ENCODE results near the gene LECT2. TPM values are rescaled to one million over a fixed set of nuclear protein-coding genes. Genes with fewer than 3 reads are reported as not detected.

Gene LECT2
- total RNA-seq, 1 donor from 2014 or later: not detected

- Mint-ChIP-seq H3K27ac (no peak overlapping the region), H3K27me3 (peaks cover 3% of the 10 kb centered on the region), H3K4me1 (no peaks in the 10 kb centered on the region), H3K4me3 (no peak overlapping the region), H3K9me3 (no peaks in the 10 kb centered on the region), H3K36me3 (ENCODE audit: low read depth) (no peaks in the 10 kb centered on the region)
- intact Hi-C loops (cut with micrococcal nuclease): no loop called here
- DNase-seq: no peak
Observed at GRCh38 chr5:135942202-135942771, 12.5 kb downstream of the LECT2 start.

GRCh38 chr5:135941711-135942110, 13.1 kb downstream of the LECT2 start:
- H3K36me3 Mint-ChIP-seq (ENCODE audit: low read depth): no peaks in the 10 kb centered on the region
- intact Hi-C loops (cut with micrococcal nuclease): no loop called here
- no peak overlapping the region for H3K27ac Mint-ChIP-seq
- H3K9me3 Mint-ChIP-seq: no peaks in the 10 kb centered on the region
- no peak overlapping the region for H3K4me3 Mint-ChIP-seq
- peaks cover 5% of the 10 kb centered on the region for H3K27me3 Mint-ChIP-seq
- DNase-seq: no peak
- no peaks in the 10 kb centered on the region for H3K4me1 Mint-ChIP-seq

GRCh38 chr5:135937245-135937911, 17.4 kb downstream of the LECT2 start:
- Mint-ChIP-seq H3K4me3 (no peak overlapping the region), H3K9me3 (no peaks in the 10 kb centered on the region)

GRCh38 chr5:135934939-135935338, 19.8 kb downstream of the LECT2 start:
- no peak overlapping the region for H3K4me3 Mint-ChIP-seq
- H3K4me1 Mint-ChIP-seq: no peaks in the 10 kb centered on the region
- H3K27me3 Mint-ChIP-seq: peaks cover 30% of the 10 kb centered on the region
- H3K36me3 Mint-ChIP-seq (ENCODE audit: low read depth): no peaks in the 10 kb centered on the region
- no peak overlapping the region for H3K27ac Mint-ChIP-seq
- no peaks in the 10 kb centered on the region for H3K9me3 Mint-ChIP-seq
- no peak for DNase-seq
- intact Hi-C loops (cut with micrococcal nuclease): no loop called here

More at GRCh38 chr5:135937245-135937911, 17.4 kb downstream of the LECT2 start:
- Mint-ChIP-seq H3K27me3 (peaks cover 16% of the 10 kb centered on the region), H3K36me3 (ENCODE audit: low read depth) (no peaks in the 10 kb centered on the region), H3K27ac (no peak overlapping the region), H3K4me1 (no peaks in the 10 kb centered on the region)
- DNase-seq: no peak
- intact Hi-C loops (cut with micrococcal nuclease): no loop called here

GRCh38 chr5:135930949-135931295, 23.9 kb downstream of the LECT2 start:
- no peak for DNase-seq
- H3K27me3 Mint-ChIP-seq: peaks cover 49% of the 10 kb centered on the region
- no peaks in the 10 kb centered on the region for H3K36me3 Mint-ChIP-seq (ENCODE audit: low read depth)
- H3K9me3 Mint-ChIP-seq: no peaks in the 10 kb centered on the region
- intact Hi-C loops (cut with micrococcal nuclease): no loop called here
- no peak overlapping the region for H3K4me3 Mint-ChIP-seq
- no peak overlapping the region for H3K27ac Mint-ChIP-seq
- H3K4me1 Mint-ChIP-seq: no peaks in the 10 kb centered on the region

GRCh38 chr5:135930029-135930948, 24.5 kb downstream of the LECT2 start:
- no peak overlapping the region for H3K27ac Mint-ChIP-seq
- H3K9me3 Mint-ChIP-seq: no peaks in the 10 kb centered on the region
- H3K36me3 Mint-ChIP-seq (ENCODE audit: low read depth): no peaks in the 10 kb centered on the region
- H3K4me1 Mint-ChIP-seq: no peaks in the 10 kb centered on the region
- DNase-seq: no peak
- H3K4me3 Mint-ChIP-seq: no peak overlapping the region
- peaks cover 50% of the 10 kb centered on the region for H3K27me3 Mint-ChIP-seq
- intact Hi-C loops (cut with micrococcal nuclease): no loop called here

- H3K27ac Mint-ChIP-seq: no peak overlapping the region
- no peaks in the 10 kb centered on the region for H3K9me3 Mint-ChIP-seq
- no peaks in the 10 kb centered on the region for H3K4me1 Mint-ChIP-seq
- intact Hi-C loops (cut with micrococcal nuclease): no loop called here
- no peak overlapping the region for H3K4me3 Mint-ChIP-seq
- H3K27me3 Mint-ChIP-seq: peaks cover 26% of the 10 kb centered on the region
- no peaks in the 10 kb centered on the region for H3K36me3 Mint-ChIP-seq (ENCODE audit: low read depth)
- DNase-seq: no peak
Observed at GRCh38 chr5:135921388-135921787, 33.4 kb downstream of the LECT2 start.

GRCh38 chr5:135920199-135920598, 34.6 kb downstream of the LECT2 start:
- Mint-ChIP-seq H3K27ac (no peak overlapping the region), H3K4me3 (no peak overlapping the region), H3K27me3 (peaks cover 20% of the 10 kb centered on the region), H3K9me3 (no peaks in the 10 kb centered on the region), H3K4me1 (no peaks in the 10 kb centered on the region), H3K36me3 (ENCODE audit: low read depth) (no peaks in the 10 kb centered on the region)
- intact Hi-C loops (cut with micrococcal nuclease): no loop called here
- no peak for DNase-seq

GRCh38 chr5:135916638-135917263, 38.0 kb downstream of the LECT2 start:
- intact Hi-C loops (cut with micrococcal nuclease): no loop called here
- no peaks in the 10 kb centered on the region for H3K36me3 Mint-ChIP-seq (ENCODE audit: low read depth)
- no peak overlapping the region for H3K27ac Mint-ChIP-seq
- no peaks in the 10 kb centered on the region for H3K9me3 Mint-ChIP-seq
- no peak for DNase-seq
- peaks cover 12% of the 10 kb centered on the region for H3K27me3 Mint-ChIP-seq
- H3K4me1 Mint-ChIP-seq: no peaks in the 10 kb centered on the region
- H3K4me3 Mint-ChIP-seq: no peak overlapping the region

- H3K27ac Mint-ChIP-seq: no peak overlapping the region
Observed at GRCh38 chr5:135915466-135916001, 39.2 kb downstream of the LECT2 start.

GRCh38 chr5:135913713-135914626, 40.8 kb downstream of the LECT2 start:
- H3K27ac Mint-ChIP-seq: no peak overlapping the region
- DNase-seq: no peak
- peaks cover 15% of the 10 kb centered on the region for H3K27me3 Mint-ChIP-seq
- no peak overlapping the region for H3K4me3 Mint-ChIP-seq
- no peaks in the 10 kb centered on the region for H3K9me3 Mint-ChIP-seq
- no peaks in the 10 kb centered on the region for H3K36me3 Mint-ChIP-seq (ENCODE audit: low read depth)
- intact Hi-C loops (cut with micrococcal nuclease): no loop called here
- H3K4me1 Mint-ChIP-seq: no peaks in the 10 kb centered on the region

More at GRCh38 chr5:135915466-135916001, 39.2 kb downstream of the LECT2 start:
- no peak for DNase-seq
- H3K27me3 Mint-ChIP-seq: peaks cover 12% of the 10 kb centered on the region
- H3K4me3 Mint-ChIP-seq: no peak overlapping the region
- intact Hi-C loops (cut with micrococcal nuclease): no loop called here
- no peaks in the 10 kb centered on the region for H3K9me3 Mint-ChIP-seq
- H3K4me1 Mint-ChIP-seq: no peaks in the 10 kb centered on the region
- H3K36me3 Mint-ChIP-seq (ENCODE audit: low read depth): no peaks in the 10 kb centered on the region

GRCh38 chr5:135905144-135905543, 49.6 kb downstream of the LECT2 start:
- no peaks in the 10 kb centered on the region for H3K9me3 Mint-ChIP-seq
- intact Hi-C loops (cut with micrococcal nuclease): no loop called here
- DNase-seq: no peak
- H3K36me3 Mint-ChIP-seq (ENCODE audit: low read depth): no peaks in the 10 kb centered on the region
- no peak overlapping the region for H3K4me3 Mint-ChIP-seq
- no peaks in the 10 kb centered on the region for H3K4me1 Mint-ChIP-seq
- no peak overlapping the region for H3K27ac Mint-ChIP-seq
- peaks cover 10% of the 10 kb centered on the region for H3K27me3 Mint-ChIP-seq

GRCh38 chr5:135901633-135902032, 53.1 kb downstream of the LECT2 start:
- intact Hi-C loops (cut with micrococcal nuclease): no loop called here
- no peaks in the 10 kb centered on the region for H3K36me3 Mint-ChIP-seq (ENCODE audit: low read depth)
- no peak for DNase-seq
- peaks cover 14% of the 10 kb centered on the region for H3K27me3 Mint-ChIP-seq
- H3K4me1 Mint-ChIP-seq: no peaks in the 10 kb centered on the region
- H3K27ac Mint-ChIP-seq: no peak overlapping the region
- no peak overlapping the region for H3K4me3 Mint-ChIP-seq
- no peaks in the 10 kb centered on the region for H3K9me3 Mint-ChIP-seq
